PC-9 (cell line): ENCODE results near the gene CPEB3. TPM values are rescaled to one million over a fixed set of nuclear protein-coding genes. Genes with fewer than 3 reads are reported as not detected.

Experiments
- BruUV-seq: library from RNA; stranded (reverse); fragments of 400-500 nt; replicated peaks from 2 replicates; lab custom pipeline; 2021; lab: Mats Ljungman, UMichigan
- CTCF ChIA-PET: fragments of 300-600 bp; sonication (Branson Sonifier 250); formaldehyde crosslinking; loops from one replicate; lab custom pipeline; 2022; ENCODE audit warnings: antibody characterized with exemption; lab: Charles Lee
- POLR2A ChIA-PET: fragments of 300-600 bp; sonication (Branson Sonifier 250); formaldehyde crosslinking; loops from one replicate; lab custom pipeline; 2022; ENCODE audit warnings: antibody characterized with exemption; ENCODE audit not compliant: unreplicated experiment; lab: Charles Lee
- DNase-seq, 2 experiments: peaks; one replicate each; pipeline versions ENCODE4 v3.0.0 to v3.0.0-alpha.2; 2015 to 2022; ENCODE audit warnings: mixed read lengths in 1 of 2
- H2AFZ ChIP-seq: fragments of 200-600 bp; sonication (generic); 2 replicates; pipeline ENCODE4 v1.8.1; 2017; ENCODE audit warnings: antibody characterized with exemption
- H3F3A ChIP-seq: fragments of 200-600 bp; sonication (generic); 2 replicates; pipeline ENCODE4 v1.8.1; 2017; ENCODE audit warnings: antibody characterized with exemption, mild to moderate bottlenecking, low read depth; ENCODE audit not compliant: insufficient read depth
- H3K27ac ChIP-seq: fragments of 200-600 bp; sonication (generic); 2 replicates; pipeline ENCODE4 v1.6.1; 2016; ENCODE audit warnings: mixed run types
- H3K27me3 ChIP-seq: fragments of 200-600 bp; sonication (generic); 2 replicates; pipeline ENCODE4 v1.6.1; 2016; ENCODE audit warnings: low read depth, mixed run types; ENCODE audit not compliant: insufficient read depth
- H3K36me3 ChIP-seq: fragments of 200-600 bp; sonication (generic); 2 replicates; pipeline ENCODE4 v1.6.1; 2016; ENCODE audit warnings: low read depth, mixed run types
- H3K4me1 ChIP-seq: fragments of 200-600 bp; sonication (generic); replicated peaks from 2 replicates; pipeline ENCODE4 v1.6.1; 2016; ENCODE audit warnings: mixed run types; ENCODE audit not compliant: insufficient read depth
- H3K4me2 ChIP-seq: fragments of 200-600 bp; sonication (generic); 2 replicates; pipeline ENCODE4 v1.6.1; 2017; ENCODE audit warnings: mixed run types
- H3K4me3 ChIP-seq: fragments of 200-600 bp; sonication (generic); 2 replicates; pipeline ENCODE4 v1.6.1; 2016; ENCODE audit warnings: mixed run types
- H3K79me2 ChIP-seq: fragments of 200-600 bp; sonication (generic); 2 replicates; pipeline ENCODE4 v1.6.1; 2017; ENCODE audit warnings: low read depth, mixed run types
- H3K9me2 ChIP-seq: fragments of 200-600 bp; sonication (generic); 2 replicates; pipeline ENCODE4 v1.8.1; 2017; ENCODE audit warnings: mild to moderate bottlenecking; ENCODE audit not compliant: insufficient read depth
- H3K9me3 ChIP-seq: fragments of 200-600 bp; sonication (generic); 2 replicates; pipeline ENCODE4 v1.8.1; 2016; ENCODE audit warnings: low read depth; ENCODE audit not compliant: insufficient read depth
- H4K20me1 ChIP-seq: fragments of 200-600 bp; sonication (generic); 2 replicates; pipeline ENCODE4 v1.8.1; 2017; ENCODE audit not compliant: insufficient read depth
- EZH2 ChIP-seq: fragments of 200-600 bp; sonication (generic); IDR thresholded peaks from 2 replicates; pipeline ENCODE4 v1.8.0; 2017; ENCODE audit warnings: antibody characterized with exemption, low read depth
- intact Hi-C: fragments of 100-400 bp; cut with micrococcal nuclease; formaldehyde crosslinking; loops from one replicate; pipeline ENCODE4 v1.10.0; 2022; ENCODE audit not compliant: unreplicated experiment
- total RNA-seq: library from RNA; stranded (reverse); gene quantifications from 2 replicates; pipeline ENCODE4 v1.2.3, GENCODE V29; 2021
- TF ChIP-seq, protein P1 (sequence below): fragments of 200-600 bp; sonication (generic); conservative IDR thresholded peaks from 2 replicates; pipeline ENCODE4 v1.6.1; 2017; ENCODE audit warnings: mixed run types, antibody characterized with exemption, mild to moderate bottlenecking, moderate library complexity

CPEB3 gene
- total RNA-seq, 1 experiment from 2014 or later, result 1.4 TPM

DNA sequence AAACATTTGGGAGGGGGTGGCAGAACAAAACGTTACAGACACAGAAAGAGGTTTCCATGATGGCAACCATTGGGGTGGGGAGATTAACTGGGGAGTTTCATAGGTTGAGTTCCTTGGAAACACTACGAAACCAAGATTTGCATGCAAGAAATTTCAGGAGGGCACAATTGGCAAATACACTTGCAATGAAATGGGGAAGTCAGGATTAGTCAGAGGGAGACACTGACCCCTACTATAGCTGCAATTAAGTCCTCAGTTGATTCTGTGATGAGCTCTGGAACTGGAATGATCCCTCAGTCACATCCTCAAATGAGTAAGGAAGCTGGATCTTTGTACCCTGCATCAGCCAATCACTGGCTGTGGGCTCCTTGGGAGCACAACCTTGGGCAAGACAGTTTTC lies 22.1 kb downstream of the CPEB3 start:
- intact Hi-C loops, result no loop called here
- no peak for DNase-seq
- no TSS peak for BruUV-seq
- no peak overlapping the region for H3K4me3 ChIP-seq
- H3K27me3 ChIP-seq, result no peaks in the 10 kb centered on the region
- H2AFZ ChIP-seq, result no peak overlapping the region
- H3K27ac ChIP-seq, result no peak overlapping the region
- H3K79me2 ChIP-seq, result no peaks in the 10 kb centered on the region
- CTCF ChIA-PET, result no interaction called here
- H3F3A ChIP-seq, result no peaks in the 10 kb centered on the region
- POLR2A ChIA-PET, result no interaction called here
- H3K4me1 ChIP-seq, result peaks cover 3% of the 10 kb centered on the region; the same call in 1 of the 2 replicates
- no peak for TF ChIP-seq EZH2
- TF ChIP-seq, protein P1, sequence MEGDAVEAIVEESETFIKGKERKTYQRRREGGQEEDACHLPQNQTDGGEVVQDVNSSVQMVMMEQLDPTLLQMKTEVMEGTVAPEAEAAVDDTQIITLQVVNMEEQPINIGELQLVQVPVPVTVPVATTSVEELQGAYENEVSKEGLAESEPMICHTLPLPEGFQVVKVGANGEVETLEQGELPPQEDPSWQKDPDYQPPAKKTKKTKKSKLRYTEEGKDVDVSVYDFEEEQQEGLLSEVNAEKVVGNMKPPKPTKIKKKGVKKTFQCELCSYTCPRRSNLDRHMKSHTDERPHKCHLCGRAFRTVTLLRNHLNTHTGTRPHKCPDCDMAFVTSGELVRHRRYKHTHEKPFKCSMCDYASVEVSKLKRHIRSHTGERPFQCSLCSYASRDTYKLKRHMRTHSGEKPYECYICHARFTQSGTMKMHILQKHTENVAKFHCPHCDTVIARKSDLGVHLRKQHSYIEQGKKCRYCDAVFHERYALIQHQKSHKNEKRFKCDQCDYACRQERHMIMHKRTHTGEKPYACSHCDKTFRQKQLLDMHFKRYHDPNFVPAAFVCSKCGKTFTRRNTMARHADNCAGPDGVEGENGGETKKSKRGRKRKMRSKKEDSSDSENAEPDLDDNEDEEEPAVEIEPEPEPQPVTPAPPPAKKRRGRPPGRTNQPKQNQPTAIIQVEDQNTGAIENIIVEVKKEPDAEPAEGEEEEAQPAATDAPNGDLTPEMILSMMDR, result no peak
- H3K4me2 ChIP-seq, result no peak overlapping the region
- no peaks in the 10 kb centered on the region for H4K20me1 ChIP-seq
- no peaks in the 10 kb centered on the region for H3K36me3 ChIP-seq
- H3K9me2 ChIP-seq, result no peaks in the 10 kb centered on the region
- H3K9me3 ChIP-seq, result no peaks in the 10 kb centered on the region

DNA sequence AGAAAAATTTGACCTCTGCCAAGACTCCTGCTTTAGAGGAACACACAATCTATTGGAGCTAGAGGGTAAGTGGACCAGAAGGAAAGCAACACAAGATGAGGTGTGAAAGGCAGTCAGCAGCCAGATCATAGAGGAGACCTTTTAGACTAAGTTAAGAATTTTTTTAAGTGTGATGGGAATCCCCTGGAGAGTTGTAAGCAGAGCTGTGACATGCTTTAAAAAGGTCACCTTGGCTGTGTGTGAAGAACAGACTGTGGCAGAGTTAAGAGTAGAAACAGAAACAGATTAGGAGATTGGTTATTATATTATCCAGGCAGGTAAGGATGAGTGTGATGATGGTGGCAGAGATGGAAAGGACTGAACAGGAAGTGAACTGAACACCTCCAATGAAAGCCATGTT lies 23.5 kb downstream of the CPEB3 start:
- Histone ChIP-seq H3K27me3 (no peaks in the 10 kb centered on the region), H3K79me2 (no peaks in the 10 kb centered on the region), H3K4me2 (no peak overlapping the region), H3K4me3 (no peak overlapping the region), H3K27ac (no peak overlapping the region), H2AFZ (no peak overlapping the region), H3K36me3 (no peaks in the 10 kb centered on the region), H3K4me1 (peaks cover 12% of the 10 kb centered on the region), H3K9me2 (no peaks in the 10 kb centered on the region), H3K9me3 (no peaks in the 10 kb centered on the region), H3F3A (no peaks in the 10 kb centered on the region), H4K20me1 (no peaks in the 10 kb centered on the region)
- POLR2A ChIA-PET, result no interaction called here
- intact Hi-C loops, result no loop called here
- DNase-seq, result no peak
- TF ChIP-seq EZH2, result no peak
- TF ChIP-seq, protein P1, result no peak
- no TSS peak for BruUV-seq
- CTCF ChIA-PET, result no interaction called here

DNA sequence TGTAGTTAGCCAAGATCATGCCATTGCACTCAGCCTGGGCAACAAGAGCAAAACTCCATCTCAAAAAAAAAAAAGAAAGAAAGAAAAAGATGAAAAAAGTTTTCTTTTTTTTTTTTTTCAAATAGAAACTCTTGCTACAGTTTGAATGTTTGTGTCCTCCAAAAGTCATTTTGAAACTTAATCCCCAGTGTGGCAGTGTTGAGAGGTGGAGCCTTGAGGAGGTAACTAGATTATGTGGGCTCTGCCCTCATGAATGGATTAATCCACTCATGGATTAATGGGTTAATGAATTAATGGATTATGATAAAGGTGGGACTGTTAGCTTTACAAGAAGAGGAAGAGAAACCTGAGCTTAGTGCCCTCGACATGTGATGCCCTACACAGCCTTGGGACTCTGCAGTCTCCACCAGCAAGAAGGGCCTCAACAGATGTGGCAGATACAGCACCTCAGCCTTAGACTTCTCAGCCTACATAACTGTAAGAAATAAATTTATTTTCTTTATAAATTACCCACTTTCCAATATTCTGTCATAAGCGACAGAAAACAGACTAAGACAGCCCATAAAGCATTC lies 25.1 kb downstream of the CPEB3 start:
- Histone ChIP-seq H3K9me2 (no peaks in the 10 kb centered on the region), H3K79me2 (no peaks in the 10 kb centered on the region), H3K36me3 (no peaks in the 10 kb centered on the region), H3K9me3 (no peaks in the 10 kb centered on the region), H3F3A (no peaks in the 10 kb centered on the region), H3K27me3 (no peaks in the 10 kb centered on the region), H4K20me1 (no peaks in the 10 kb centered on the region), H2AFZ (no peak overlapping the region), H3K4me1 (peaks cover 12% of the 10 kb centered on the region), H3K4me2 (no peak overlapping the region), H3K27ac (no peak overlapping the region), H3K4me3 (no peak overlapping the region)
- no TSS peak for BruUV-seq
- POLR2A ChIA-PET, result no interaction called here
- intact Hi-C loops, result no loop called here
- no peak for DNase-seq
- no peak for TF ChIP-seq EZH2
- TF ChIP-seq, protein P1, result no peak
- CTCF ChIA-PET, result no interaction called here
